ENCODE measurements around the gene MAPK12. TPM values are rescaled to one million over a fixed set of nuclear protein-coding genes. Genes with fewer than 3 reads are reported as not detected.

MAPK12 gene
- total and polyA plus RNA-seq, 8 donors = 11.6 to 31.4 (median 18.4) TPM

GRCh38 chr22:50249341-50250248, 11.9 kb downstream of the MAPK12 start:
- intact Hi-C loops (cut with DNase I) = no loop called here

GRCh38 chr22:50248196-50249081, 13.0 kb downstream of the MAPK12 start:
- Histone ChIP-seq H3K36me3 (peaks cover 0 to 25% of the 10 kb centered on the region in 2 donors), H3K4me1 (peaks cover 13 to 72% of the 10 kb centered on the region in 2 donors), H3K27me3 (no peaks in the 10 kb centered on the region), H3K27ac (no peak overlapping the region), H3K4me3 (no peak overlapping the region), H3K9me3 (no peaks in the 10 kb centered on the region)
- DNase-seq = no peak
- intact Hi-C loops (cut with DNase I) = no loop called here
- TF ChIP-seq, protein P1, sequence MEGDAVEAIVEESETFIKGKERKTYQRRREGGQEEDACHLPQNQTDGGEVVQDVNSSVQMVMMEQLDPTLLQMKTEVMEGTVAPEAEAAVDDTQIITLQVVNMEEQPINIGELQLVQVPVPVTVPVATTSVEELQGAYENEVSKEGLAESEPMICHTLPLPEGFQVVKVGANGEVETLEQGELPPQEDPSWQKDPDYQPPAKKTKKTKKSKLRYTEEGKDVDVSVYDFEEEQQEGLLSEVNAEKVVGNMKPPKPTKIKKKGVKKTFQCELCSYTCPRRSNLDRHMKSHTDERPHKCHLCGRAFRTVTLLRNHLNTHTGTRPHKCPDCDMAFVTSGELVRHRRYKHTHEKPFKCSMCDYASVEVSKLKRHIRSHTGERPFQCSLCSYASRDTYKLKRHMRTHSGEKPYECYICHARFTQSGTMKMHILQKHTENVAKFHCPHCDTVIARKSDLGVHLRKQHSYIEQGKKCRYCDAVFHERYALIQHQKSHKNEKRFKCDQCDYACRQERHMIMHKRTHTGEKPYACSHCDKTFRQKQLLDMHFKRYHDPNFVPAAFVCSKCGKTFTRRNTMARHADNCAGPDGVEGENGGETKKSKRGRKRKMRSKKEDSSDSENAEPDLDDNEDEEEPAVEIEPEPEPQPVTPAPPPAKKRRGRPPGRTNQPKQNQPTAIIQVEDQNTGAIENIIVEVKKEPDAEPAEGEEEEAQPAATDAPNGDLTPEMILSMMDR (IDR thresholded peaks at IDR 0.05) = no peak
- no peak for ATAC-seq

More at GRCh38 chr22:50249341-50250248, 11.9 kb downstream of the MAPK12 start:
- Histone ChIP-seq H3K36me3 (peaks cover 0 to 25% of the 10 kb centered on the region in 2 donors), H3K27me3 (no peaks in the 10 kb centered on the region), H3K4me3 (peak overlapping the region; percentile 45 to 84), H3K9me3 (no peaks in the 10 kb centered on the region), H3K4me1 (peaks cover 13 to 62% of the 10 kb centered on the region in 2 donors), H3K27ac (no peak overlapping the region)
- DNase-seq (peak in 1 of 4 donors; percentile 30), ATAC-seq (no peak)
- TF ChIP-seq, protein P1 (IDR thresholded peaks at IDR 0.05) = no peak

GRCh38 chr22:50247748-50248147, 13.7 kb downstream of the MAPK12 start:
- no peak for ATAC-seq
- Histone ChIP-seq H3K4me1 (peaks cover 18 to 79% of the 10 kb centered on the region in 2 donors), H3K27me3 (no peaks in the 10 kb centered on the region), H3K36me3 (peaks cover 0 to 25% of the 10 kb centered on the region in 2 donors), H3K4me3 (no peak overlapping the region), H3K9me3 (no peaks in the 10 kb centered on the region), H3K27ac (no peak overlapping the region)
- TF ChIP-seq, protein P1 (IDR thresholded peaks at IDR 0.05) = no peak
- intact Hi-C loops (cut with DNase I) = no loop called here
- DNase-seq = peak in 1 of 4 donors; percentile 43

- DNase-seq = no peak
- H3K27me3 ChIP-seq = no peaks in the 10 kb centered on the region
- intact Hi-C loops (cut with DNase I) = no loop called here
- no peaks in the 10 kb centered on the region for H3K9me3 ChIP-seq
- H3K4me3 ChIP-seq = peak overlapping the region in 1 of 2 donors; percentile 76
- no peak for ATAC-seq
- peaks cover 30 to 84% of the 10 kb centered on the region in 2 donors for H3K4me1 ChIP-seq
- peaks cover 0 to 25% of the 10 kb centered on the region in 2 donors for H3K36me3 ChIP-seq
- TF ChIP-seq, protein P1 (IDR thresholded peaks at IDR 0.05) = no peak
- no peak overlapping the region for H3K27ac ChIP-seq
Observed at GRCh38 chr22:50246242-50247175, 15.0 kb downstream of the MAPK12 start.
